Left renal pelvis (tissue), 4 donors: ENCODE results near the gene RPTOR. TPM values are rescaled to one million over a fixed set of nuclear protein-coding genes. Genes with fewer than 3 reads are reported as not detected.

Experiments used
- DNase-seq, 4 donors: peaks; one replicate each; pipeline ENCODE4 v3.0.0-alpha.2; 2013; ENCODE audit warnings: low read depth in 4 of 4, low spot score in 3 of 4
- polyA plus RNA-seq, 4 donors: library from polyadenylated mRNA; unstranded; fragments of 120-200 nt; gene quantifications; one replicate each; pipeline ENCODE4 v1.2.1, GENCODE V29; 2013; ENCODE audit not compliant: insufficient read length in 4 of 4

The RPTOR gene
- polyA plus RNA-seq, 4 donors, result 15.1 to 21.2 (median 16.9) TPM

- no peak for DNase-seq
Observed at GRCh38 chr17:80992077-80992947, 447.7 kb downstream of the RPTOR start.

DNA sequence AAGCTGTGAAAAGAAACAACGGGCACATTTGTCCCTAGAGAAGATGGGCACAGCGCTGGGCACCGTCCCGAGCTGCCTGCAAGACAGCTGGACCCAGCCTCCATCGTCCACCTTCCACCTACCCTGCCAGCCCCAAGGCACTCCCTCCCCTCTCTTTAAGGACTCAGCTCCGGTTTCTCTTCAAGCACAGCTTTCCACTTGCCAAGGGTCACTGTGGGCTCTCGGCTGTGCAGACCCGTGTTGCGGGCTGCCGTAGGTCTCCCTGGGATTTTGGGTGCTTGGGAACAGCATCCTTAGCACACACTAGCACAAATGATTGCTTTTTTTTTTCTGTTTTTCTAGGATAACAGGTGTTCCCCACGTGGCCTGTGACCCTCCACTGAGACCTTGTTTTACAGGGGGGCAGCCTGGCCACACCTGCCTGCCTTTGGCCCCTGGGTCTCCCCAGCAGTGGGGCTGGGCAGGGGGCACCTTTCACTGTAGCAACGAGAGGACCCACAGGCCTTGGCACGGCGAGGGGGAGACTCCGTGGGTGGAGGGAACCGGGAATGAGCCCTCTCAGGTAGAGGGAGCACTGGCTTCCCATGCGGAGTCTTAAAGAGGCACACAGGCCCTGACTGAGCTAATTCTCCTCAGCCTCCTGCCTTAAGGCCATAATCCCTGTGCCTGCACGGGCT, 448.4 kb downstream of the RPTOR start:
- no peak for DNase-seq

DNA sequence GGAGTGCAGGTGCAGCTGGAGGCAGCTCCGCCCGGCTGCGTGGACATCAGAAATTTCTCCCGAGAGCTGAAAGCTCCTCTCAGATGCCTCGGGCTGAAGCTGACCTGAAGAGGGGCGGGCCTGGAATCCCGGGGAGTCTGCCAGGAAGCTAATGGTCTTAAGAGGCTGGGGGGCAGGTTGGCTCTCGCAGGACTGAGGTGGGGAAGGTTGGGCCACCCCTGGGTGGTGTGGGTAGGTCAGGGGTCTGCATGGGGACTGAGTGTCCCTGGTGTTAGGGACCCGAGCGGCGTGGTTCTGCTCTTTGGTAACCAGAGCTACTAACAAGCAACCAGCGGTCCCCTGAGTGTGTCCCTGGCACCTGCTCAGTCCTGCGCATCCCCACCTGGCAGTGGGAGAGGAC, 450.5 kb downstream of the RPTOR start:
- no peak for DNase-seq

DNA sequence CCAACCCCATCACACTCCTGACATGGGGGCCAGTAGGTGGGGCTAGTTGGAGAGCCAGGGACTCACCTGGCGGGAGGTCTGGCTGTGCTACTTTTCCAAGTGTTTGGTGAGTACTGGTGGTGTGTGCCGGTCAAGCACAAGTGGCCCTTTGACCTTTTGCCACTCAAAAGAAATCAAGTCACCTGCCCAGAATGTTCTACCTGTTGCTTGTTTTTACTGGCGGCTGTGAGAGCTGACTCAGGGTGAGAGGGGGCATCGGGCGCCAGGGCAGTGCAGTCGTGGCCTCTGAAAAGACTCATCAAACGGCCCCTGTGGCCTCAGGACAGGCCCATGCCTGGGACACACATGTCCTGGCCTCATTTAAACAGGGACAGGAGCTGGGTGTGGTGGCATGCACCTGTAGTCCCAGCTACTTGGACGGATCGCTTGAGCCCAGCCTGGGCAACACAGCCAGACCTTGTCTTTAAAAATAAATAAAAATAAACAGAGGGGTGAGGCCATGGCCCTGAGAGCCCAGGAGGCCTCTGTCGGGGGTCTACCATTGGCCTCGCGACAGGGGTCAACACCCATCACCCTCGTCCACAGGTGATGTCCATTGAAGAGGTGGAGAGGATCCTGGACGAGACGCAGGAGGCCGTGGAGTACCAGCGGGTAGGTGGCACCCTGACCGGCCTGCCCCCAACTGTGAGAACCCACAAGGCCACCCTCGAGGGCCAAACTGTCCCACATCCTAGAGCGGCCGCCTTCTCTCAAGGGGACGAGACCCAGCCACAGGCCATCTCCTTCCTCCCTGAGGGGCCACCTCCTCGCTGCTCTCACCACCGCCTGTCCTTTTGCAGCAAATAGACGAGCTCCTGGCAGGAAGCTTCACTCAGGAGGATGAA, 452.0 kb downstream of the RPTOR start:
- no peak for DNase-seq

GRCh38 chr17:80997424-80998117, 452.9 kb downstream of the RPTOR start:
- no peak for DNase-seq

- DNase-seq, result no peak
Observed at GRCh38 chr17:80998118-80998747, 453.6 kb downstream of the RPTOR start.

GRCh38 chr17:80998748-80999535, 454.3 kb downstream of the RPTOR start:
- DNase-seq, result no peak

- DNase-seq, result no peak
Observed at GRCh38 chr17:80999536-81000333, 455.1 kb downstream of the RPTOR start.

- no peak for DNase-seq
Observed at GRCh38 chr17:81000334-81000630, 455.6 kb downstream of the RPTOR start.

- DNase-seq, result no peak
Observed at GRCh38 chr17:81000631-81001357, 456.2 kb downstream of the RPTOR start.

GRCh38 chr17:81002013-81002384, 457.4 kb downstream of the RPTOR start:
- DNase-seq, result no peak

- DNase-seq, result no peak
Observed at GRCh38 chr17:81002409-81003361, 458.0 kb downstream of the RPTOR start.

DNA sequence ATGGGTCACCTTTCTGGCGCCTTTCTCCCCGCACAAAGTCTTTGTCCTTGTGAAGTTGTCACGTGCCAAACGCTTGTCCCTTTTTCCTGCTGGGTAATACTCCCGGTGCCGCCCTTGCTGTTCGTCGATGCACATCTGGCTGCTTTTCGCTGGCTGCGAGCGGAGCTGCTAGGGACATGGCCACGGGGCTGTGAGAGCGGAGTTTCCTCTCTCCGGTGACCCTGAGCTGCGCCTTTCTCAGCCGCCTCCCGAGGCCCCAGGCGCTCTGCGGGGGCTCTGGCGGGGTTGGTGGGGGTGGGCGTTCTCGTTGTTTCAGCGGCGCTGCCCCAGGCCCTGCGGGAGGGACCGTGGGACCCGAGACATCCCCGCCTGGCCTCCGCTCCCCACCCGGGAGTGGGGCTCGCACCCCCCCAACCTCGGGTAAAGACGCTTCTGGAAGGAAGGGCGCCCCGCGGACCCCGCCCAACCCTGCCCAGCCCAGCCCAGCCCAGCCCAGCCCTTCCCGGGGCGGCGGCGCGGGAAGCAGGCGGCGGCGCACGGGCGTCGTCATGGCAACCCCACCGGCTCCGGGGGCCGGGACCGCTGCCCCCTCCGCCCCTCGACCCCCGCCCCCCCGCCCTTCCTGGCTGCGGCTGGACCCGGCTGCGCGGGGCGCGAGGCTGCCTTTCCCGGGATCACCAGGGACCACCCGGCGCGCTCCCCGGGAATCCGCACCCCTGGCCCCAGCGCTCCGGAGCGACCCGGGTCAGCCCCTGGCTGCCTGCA, 459.3 kb downstream of the RPTOR start:
- DNase-seq, result no peak

DNA sequence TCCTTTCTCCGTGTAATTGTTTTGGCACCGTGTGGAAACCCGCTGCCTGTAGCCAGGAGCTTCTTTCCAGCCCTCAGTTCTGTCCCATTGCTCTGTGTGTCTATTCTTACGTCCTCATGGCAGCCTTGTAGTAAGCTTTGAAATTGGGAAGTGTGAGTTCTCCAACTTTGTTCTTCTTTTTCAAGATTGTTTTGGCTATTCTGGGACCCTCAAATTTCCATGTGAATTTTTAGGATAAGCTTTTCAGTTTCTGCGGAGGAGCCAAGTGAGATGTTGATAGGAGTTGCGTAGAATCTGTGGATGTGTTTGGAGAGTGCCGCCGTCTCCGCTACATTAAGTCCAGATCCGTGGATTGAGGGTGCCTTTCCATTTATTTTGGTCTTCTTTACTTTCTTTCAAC, 462.3 kb downstream of the RPTOR start:
- no peak for DNase-seq

GRCh38 chr17:81008140-81008539, 463.5 kb downstream of the RPTOR start:
- no peak for DNase-seq

GRCh38 chr17:81009136-81009535, 464.5 kb downstream of the RPTOR start:
- DNase-seq, result no peak
